ENCODE measurements around the gene UBL4B. TPM values are rescaled to one million over a fixed set of nuclear protein-coding genes. Genes with fewer than 3 reads are reported as not detected.

The UBL4B gene
- polyA plus RNA-seq, 1 donor (not counting 4 experiments of a cell fraction or from before 2014, with no cell fraction given), result not detected

DNA sequence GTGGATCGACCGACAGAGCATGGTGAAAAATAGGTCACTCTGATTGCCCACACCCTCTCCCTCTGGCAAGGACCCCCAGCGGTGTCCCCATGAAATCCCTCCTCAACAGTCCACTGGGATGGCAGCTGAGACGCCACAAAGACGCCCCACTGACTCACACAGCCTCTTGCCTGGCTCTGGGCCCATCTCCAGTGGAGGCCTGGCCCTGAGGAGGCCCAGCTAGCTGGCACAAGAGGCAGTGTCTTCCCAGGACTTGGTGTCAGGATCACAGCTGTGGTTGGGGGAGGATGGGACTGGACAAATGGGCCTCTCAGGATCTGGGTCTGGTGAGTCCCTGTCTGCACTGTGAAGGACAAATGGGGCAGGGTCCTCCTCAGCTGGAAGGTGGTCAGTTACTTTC is 46.4 kb upstream of the UBL4B start:
- H3K4me3 ChIP-seq (ENCODE audit: control insufficient read depth in 2 of 3, extremely low read depth in 1 of 3, insufficient read depth in 2 of 3, low read depth in 1 of 3, low read length in 3 of 3), result no peak overlapping the region
- H4K20me1 ChIP-seq (ENCODE audit: control insufficient read depth, extremely low read depth, insufficient read depth, low read length), result no peaks in the 10 kb centered on the region
- H3K9me1 ChIP-seq (ENCODE audit: control insufficient read depth, extremely low read depth, insufficient read depth, low read length), result no peaks in the 10 kb centered on the region
- no peak for TF ChIP-seq EZH2 (IDR thresholded peaks at IDR 0.05; ENCODE audit: low read length)
- TF ChIP-seq, protein P1, sequence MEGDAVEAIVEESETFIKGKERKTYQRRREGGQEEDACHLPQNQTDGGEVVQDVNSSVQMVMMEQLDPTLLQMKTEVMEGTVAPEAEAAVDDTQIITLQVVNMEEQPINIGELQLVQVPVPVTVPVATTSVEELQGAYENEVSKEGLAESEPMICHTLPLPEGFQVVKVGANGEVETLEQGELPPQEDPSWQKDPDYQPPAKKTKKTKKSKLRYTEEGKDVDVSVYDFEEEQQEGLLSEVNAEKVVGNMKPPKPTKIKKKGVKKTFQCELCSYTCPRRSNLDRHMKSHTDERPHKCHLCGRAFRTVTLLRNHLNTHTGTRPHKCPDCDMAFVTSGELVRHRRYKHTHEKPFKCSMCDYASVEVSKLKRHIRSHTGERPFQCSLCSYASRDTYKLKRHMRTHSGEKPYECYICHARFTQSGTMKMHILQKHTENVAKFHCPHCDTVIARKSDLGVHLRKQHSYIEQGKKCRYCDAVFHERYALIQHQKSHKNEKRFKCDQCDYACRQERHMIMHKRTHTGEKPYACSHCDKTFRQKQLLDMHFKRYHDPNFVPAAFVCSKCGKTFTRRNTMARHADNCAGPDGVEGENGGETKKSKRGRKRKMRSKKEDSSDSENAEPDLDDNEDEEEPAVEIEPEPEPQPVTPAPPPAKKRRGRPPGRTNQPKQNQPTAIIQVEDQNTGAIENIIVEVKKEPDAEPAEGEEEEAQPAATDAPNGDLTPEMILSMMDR (optimal IDR thresholded peaks at IDR 0.05 in 1 of 3, IDR thresholded peaks at IDR 0.05 in 1 of 3, conservative IDR thresholded peaks at IDR 0.05 in 1 of 3; ENCODE audit: extremely low read depth in 1 of 3, insufficient read depth in 2 of 3, low read length in 3 of 3), result no peak
- dilution Hi-C loops (cut with MboI; ENCODE audit: extremely low pct_ligation_motif_present, low sequenced_read_pairs), result no loop called here
- H3K9me3 ChIP-seq (ENCODE audit: control insufficient read depth, low read depth, low read length), result peaks cover 9% of the 10 kb centered on the region
- H3K4me2 ChIP-seq (ENCODE audit: control insufficient read depth, extremely low read depth, insufficient read depth, low read depth, low read length), result no peak overlapping the region
- no peak for DNase-seq (ENCODE audit: low read depth, low spot score)
- H3K27me3 ChIP-seq (ENCODE audit: control insufficient read depth, extremely low read depth, insufficient read depth, low read length), result peaks cover 42% of the 10 kb centered on the region
- H3K36me3 ChIP-seq (ENCODE audit: control insufficient read depth in 2 of 2, extremely low read depth in 1 of 2, insufficient read depth in 2 of 2, low read length in 2 of 2), result peaks cover 0 to 3% of the 10 kb centered on the region in 2 experiments
- H3K79me2 ChIP-seq (ENCODE audit: control insufficient read depth, insufficient read depth, low read length), result no peaks in the 10 kb centered on the region
- no peak overlapping the region for H2AFZ ChIP-seq (ENCODE audit: control insufficient read depth, low read length)
- no peak for FAIRE-seq
- no peak overlapping the region for H3K27ac ChIP-seq (ENCODE audit: control insufficient read depth, insufficient read depth, low read length)
- H3K4me1 ChIP-seq (ENCODE audit: control insufficient read depth, extremely low read depth, insufficient read depth, low read length), result no peaks in the 10 kb centered on the region
- no peak overlapping the region for H3K9ac ChIP-seq (ENCODE audit: control insufficient read depth, extremely low read depth, insufficient read depth, low read length)

DNA sequence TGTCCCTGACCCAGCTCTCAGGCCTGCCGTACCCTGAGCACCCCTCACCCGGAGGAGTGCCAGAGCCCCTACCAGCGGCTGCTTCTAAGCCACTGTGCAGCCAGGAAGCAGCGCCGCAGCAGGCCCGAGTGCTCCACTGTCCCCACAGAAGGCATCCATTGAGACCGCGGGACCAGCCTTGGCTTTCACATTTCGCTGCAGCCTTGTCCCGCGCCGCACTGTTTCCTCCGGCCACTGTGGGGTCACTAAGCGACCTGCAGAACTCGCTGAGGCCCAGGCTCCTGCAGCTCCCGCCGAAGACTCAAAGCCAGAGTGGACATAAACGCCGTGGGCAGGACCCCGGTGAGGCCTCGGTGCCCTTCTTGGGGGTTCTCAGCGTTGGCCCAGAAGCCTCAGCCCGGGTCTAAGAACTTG is 44.8 kb upstream of the UBL4B start:
- TF ChIP-seq, protein P1 (optimal IDR thresholded peaks at IDR 0.05 in 1 of 3, IDR thresholded peaks at IDR 0.05 in 1 of 3, conservative IDR thresholded peaks at IDR 0.05 in 1 of 3; ENCODE audit: extremely low read depth in 1 of 3, insufficient read depth in 2 of 3, low read length in 3 of 3), result no peak
- TF ChIP-seq EZH2 (IDR thresholded peaks at IDR 0.05; ENCODE audit: low read length), result no peak
- H3K79me2 ChIP-seq (ENCODE audit: control insufficient read depth, insufficient read depth, low read length), result no peaks in the 10 kb centered on the region
- no peak overlapping the region for H2AFZ ChIP-seq (ENCODE audit: control insufficient read depth, low read length)
- H3K4me3 ChIP-seq (ENCODE audit: control insufficient read depth in 2 of 3, extremely low read depth in 1 of 3, insufficient read depth in 2 of 3, low read depth in 1 of 3, low read length in 3 of 3), result no peak overlapping the region
- H3K4me2 ChIP-seq (ENCODE audit: control insufficient read depth, extremely low read depth, insufficient read depth, low read depth, low read length), result no peak overlapping the region
- H3K9me1 ChIP-seq (ENCODE audit: control insufficient read depth, extremely low read depth, insufficient read depth, low read length), result no peaks in the 10 kb centered on the region
- H3K36me3 ChIP-seq (ENCODE audit: control insufficient read depth in 2 of 2, extremely low read depth in 1 of 2, insufficient read depth in 2 of 2, low read length in 2 of 2), result peaks cover 0 to 3% of the 10 kb centered on the region in 2 experiments
- H3K9ac ChIP-seq (ENCODE audit: control insufficient read depth, extremely low read depth, insufficient read depth, low read length), result no peak overlapping the region
- peaks cover 9% of the 10 kb centered on the region for H3K9me3 ChIP-seq (ENCODE audit: control insufficient read depth, low read depth, low read length)
- no peaks in the 10 kb centered on the region for H4K20me1 ChIP-seq (ENCODE audit: control insufficient read depth, extremely low read depth, insufficient read depth, low read length)
- no peak overlapping the region for H3K27ac ChIP-seq (ENCODE audit: control insufficient read depth, insufficient read depth, low read length)
- H3K4me1 ChIP-seq (ENCODE audit: control insufficient read depth, extremely low read depth, insufficient read depth, low read length), result no peaks in the 10 kb centered on the region
- peaks cover 58% of the 10 kb centered on the region for H3K27me3 ChIP-seq (ENCODE audit: control insufficient read depth, extremely low read depth, insufficient read depth, low read length)
- DNase-seq (ENCODE audit: low read depth, low spot score) (no peak), FAIRE-seq (no peak)
- dilution Hi-C loops (cut with MboI; ENCODE audit: extremely low pct_ligation_motif_present, low sequenced_read_pairs), result no loop called here

All from keratinocyte (primary cell).